ENCODE results near the gene MSI2. TPM values are rescaled to one million over a fixed set of nuclear protein-coding genes. Genes with fewer than 3 reads are reported as not detected.

Gene MSI2
- total and polyA plus RNA-seq, 2 experiments from 2014 or later, result 18.9 to 41.8 TPM

DNA sequence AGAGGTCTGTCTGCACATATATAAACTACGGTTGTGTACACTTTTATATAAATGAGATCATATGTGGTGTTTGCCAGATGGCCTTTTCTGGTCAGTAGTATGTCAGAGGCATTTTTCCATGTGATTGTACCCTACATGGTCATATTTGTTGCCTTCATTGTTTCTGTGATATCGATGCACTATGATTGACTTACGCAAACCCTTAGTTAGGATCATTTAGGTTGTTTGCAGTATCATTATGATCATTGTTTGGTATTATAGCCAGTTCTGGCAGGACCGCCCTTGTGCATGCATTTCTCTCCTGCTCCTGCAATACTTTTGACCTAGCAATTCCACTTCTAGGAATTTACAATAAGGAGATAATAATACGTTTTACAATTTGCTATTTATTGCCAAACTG lies 169.1 kb downstream of the MSI2 start:
- H3K27ac Mint-ChIP-seq, result no peak overlapping the region
- no peak overlapping the region for H3K4me3 Mint-ChIP-seq
- H3K4me1 Mint-ChIP-seq, result peaks cover 34% of the 10 kb centered on the region

DNA sequence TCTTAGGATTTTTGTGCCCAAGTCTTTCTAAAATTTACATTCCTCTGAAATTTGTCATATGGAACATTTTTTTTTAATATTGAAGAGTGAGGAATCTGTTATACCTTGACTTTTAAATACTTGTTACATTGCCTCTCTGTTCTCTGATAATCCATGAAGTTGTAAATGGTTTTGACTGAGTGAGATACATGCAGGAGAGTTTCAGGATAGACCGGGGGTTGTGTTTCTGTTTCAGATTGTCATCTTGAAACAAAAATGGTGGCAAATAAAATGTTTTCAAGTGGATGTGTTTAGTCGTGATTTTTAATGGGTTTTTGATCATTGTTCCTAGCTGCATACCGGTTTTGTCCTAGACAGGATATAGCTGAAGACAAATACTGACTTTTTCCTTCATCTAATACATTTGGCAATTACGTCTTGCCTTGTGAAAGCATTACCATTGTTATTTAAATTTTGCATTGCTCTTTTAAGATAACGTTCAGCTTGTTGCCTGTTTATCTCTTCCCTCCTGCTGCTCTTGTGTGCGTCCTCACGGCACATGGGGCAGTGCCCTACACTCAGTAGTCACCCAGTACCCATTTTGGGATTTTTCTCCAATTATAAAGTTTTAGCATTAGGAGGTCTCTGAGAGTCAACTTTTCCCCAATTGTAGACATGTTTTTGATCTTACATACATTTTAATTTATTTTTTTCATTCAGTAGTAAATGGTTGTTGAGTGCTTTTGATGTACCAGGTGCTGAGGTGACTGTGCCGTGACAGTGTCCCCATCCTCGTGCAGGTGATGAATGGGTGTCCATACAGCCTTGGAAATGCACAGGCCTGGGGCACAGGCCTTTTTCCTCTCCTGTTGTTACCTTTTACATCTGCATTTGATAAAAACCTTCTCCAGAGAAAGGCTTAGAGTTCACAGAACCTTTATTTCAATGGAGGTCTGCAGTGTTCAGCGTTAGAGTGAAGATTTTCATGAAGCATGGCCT lies 169.9 kb downstream of the MSI2 start:
- Histone ChIP-seq H3K4me1 (ENCODE audit: insufficient read depth) (peaks cover 26% of the 10 kb centered on the region), H3K4me2 (peak overlapping the region; percentile 53), H2AFZ (no peak overlapping the region), H3K79me2 (replicated peaks; ENCODE audit: insufficient read depth) (peaks cover 27% of the 10 kb centered on the region), H3K9me2 (ENCODE audit: insufficient read depth) (0 out of 2 replicates have a peak, but pooled peaks cover 3% of the 10 kb centered on the region), H3K36me3 (ENCODE audit: insufficient read depth) (no peaks in the 10 kb centered on the region), H3F3A (replicated peaks; ENCODE audit: low read depth) (no peaks in the 10 kb centered on the region), H3K4me3 (0 out of 2 replicates have a peak overlapping the region, but pooled peaks have one; percentile 5), H3K27me3 (ENCODE audit: insufficient read depth) (no peaks in the 10 kb centered on the region), H3K27ac (ENCODE audit: low read depth) (no peak overlapping the region; the same call in 1 of the 2 replicates), H4K20me1 (replicated peaks; ENCODE audit: insufficient read depth) (peaks cover 5% of the 10 kb centered on the region; the same call in 1 of the 2 replicates)
- Mint-ChIP-seq H3K4me1 (peaks cover 37% of the 10 kb centered on the region), H3K36me3 (ENCODE audit: low read depth) (peaks cover 4% of the 10 kb centered on the region; the same call in 1 of the 3 replicates), H3K27me3 (ENCODE audit: insufficient read depth, low read depth, poor library complexity) (peaks cover 6% of the 10 kb centered on the region), H3K27ac (peak overlapping the region; percentile 10; the same call in 1 of the 2 replicates), H3K9me3 (no peaks in the 10 kb centered on the region), H3K4me3 (peak overlapping the region; percentile 9; the same call in 1 of the 3 replicates)
- DNase-seq (ENCODE audit: low spot score) (peak; percentile 40), ATAC-seq (peak; percentile 74)
- TF ChIP-seq, protein P1, sequence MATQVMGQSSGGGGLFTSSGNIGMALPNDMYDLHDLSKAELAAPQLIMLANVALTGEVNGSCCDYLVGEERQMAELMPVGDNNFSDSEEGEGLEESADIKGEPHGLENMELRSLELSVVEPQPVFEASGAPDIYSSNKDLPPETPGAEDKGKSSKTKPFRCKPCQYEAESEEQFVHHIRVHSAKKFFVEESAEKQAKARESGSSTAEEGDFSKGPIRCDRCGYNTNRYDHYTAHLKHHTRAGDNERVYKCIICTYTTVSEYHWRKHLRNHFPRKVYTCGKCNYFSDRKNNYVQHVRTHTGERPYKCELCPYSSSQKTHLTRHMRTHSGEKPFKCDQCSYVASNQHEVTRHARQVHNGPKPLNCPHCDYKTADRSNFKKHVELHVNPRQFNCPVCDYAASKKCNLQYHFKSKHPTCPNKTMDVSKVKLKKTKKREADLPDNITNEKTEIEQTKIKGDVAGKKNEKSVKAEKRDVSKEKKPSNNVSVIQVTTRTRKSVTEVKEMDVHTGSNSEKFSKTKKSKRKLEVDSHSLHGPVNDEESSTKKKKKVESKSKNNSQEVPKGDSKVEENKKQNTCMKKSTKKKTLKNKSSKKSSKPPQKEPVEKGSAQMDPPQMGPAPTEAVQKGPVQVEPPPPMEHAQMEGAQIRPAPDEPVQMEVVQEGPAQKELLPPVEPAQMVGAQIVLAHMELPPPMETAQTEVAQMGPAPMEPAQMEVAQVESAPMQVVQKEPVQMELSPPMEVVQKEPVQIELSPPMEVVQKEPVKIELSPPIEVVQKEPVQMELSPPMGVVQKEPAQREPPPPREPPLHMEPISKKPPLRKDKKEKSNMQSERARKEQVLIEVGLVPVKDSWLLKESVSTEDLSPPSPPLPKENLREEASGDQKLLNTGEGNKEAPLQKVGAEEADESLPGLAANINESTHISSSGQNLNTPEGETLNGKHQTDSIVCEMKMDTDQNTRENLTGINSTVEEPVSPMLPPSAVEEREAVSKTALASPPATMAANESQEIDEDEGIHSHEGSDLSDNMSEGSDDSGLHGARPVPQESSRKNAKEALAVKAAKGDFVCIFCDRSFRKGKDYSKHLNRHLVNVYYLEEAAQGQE (IDR thresholded peaks at IDR 0.05; ENCODE audit: unreplicated experiment), result no peak
- TF ChIP-seq, protein P2, sequence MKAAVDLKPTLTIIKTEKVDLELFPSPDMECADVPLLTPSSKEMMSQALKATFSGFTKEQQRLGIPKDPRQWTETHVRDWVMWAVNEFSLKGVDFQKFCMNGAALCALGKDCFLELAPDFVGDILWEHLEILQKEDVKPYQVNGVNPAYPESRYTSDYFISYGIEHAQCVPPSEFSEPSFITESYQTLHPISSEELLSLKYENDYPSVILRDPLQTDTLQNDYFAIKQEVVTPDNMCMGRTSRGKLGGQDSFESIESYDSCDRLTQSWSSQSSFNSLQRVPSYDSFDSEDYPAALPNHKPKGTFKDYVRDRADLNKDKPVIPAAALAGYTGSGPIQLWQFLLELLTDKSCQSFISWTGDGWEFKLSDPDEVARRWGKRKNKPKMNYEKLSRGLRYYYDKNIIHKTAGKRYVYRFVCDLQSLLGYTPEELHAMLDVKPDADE (IDR thresholded peaks at IDR 0.05), result no peak
- TF ChIP-seq CREB1 (CRISPR knock-in tag; IDR thresholded peaks at IDR 0.05; ENCODE audit: low read depth) (no peak), NANOG (IDR thresholded peaks at IDR 0.05; ENCODE audit: borderline replicate concordance) (no peak), POLR2AphosphoS5 (IDR thresholded peaks at IDR 0.05; ENCODE audit: low read depth) (no peak)

More for the DNA sequence above, 169.1 kb downstream of the MSI2 start:
- DNase-seq (ENCODE audit: low spot score) (no peak), ATAC-seq (no peak)
- TF ChIP-seq ZNF114 (CRISPR knock-in tag; IDR thresholded peaks at IDR 0.05) (no peak), POLR2AphosphoS5 (IDR thresholded peaks at IDR 0.05; ENCODE audit: low read depth) (no peak), NANOG (IDR thresholded peaks at IDR 0.05; ENCODE audit: borderline replicate concordance) (no peak)
- Histone ChIP-seq H3K36me3 (ENCODE audit: insufficient read depth) (no peaks in the 10 kb centered on the region), H3K4me1 (ENCODE audit: insufficient read depth) (peaks cover 25% of the 10 kb centered on the region), H3K4me2 (peak overlapping the region; percentile 45; the same call in 1 of the 2 replicates), H2AFZ (no peak overlapping the region), H3K4me3 (no peak overlapping the region), H3K9me2 (ENCODE audit: insufficient read depth) (0 out of 2 replicates have a peak, but pooled peaks cover 3% of the 10 kb centered on the region), H3K27me3 (ENCODE audit: insufficient read depth) (no peaks in the 10 kb centered on the region), H3K27ac (ENCODE audit: low read depth) (no peak overlapping the region; the same call in 1 of the 2 replicates), H3F3A (replicated peaks; ENCODE audit: low read depth) (no peaks in the 10 kb centered on the region), H4K20me1 (replicated peaks; ENCODE audit: insufficient read depth) (peaks cover 5% of the 10 kb centered on the region; the same call in 1 of the 2 replicates), H3K79me2 (replicated peaks; ENCODE audit: insufficient read depth) (peaks cover 27% of the 10 kb centered on the region)
- peaks cover 4% of the 10 kb centered on the region; the same call in 1 of the 3 replicates for H3K36me3 Mint-ChIP-seq (ENCODE audit: low read depth)
- peaks cover 8% of the 10 kb centered on the region for H3K27me3 Mint-ChIP-seq (ENCODE audit: insufficient read depth, low read depth, poor library complexity)
- no peaks in the 10 kb centered on the region for H3K9me3 Mint-ChIP-seq

Measured in GM23338 (cell line).